Measurements from ENCODE around the gene MKX.

Gene MKX

GRCh38 chr10:27643301-27643700 is 102.3 kb downstream of the MKX start:
- DNase-seq = no peak

DNA sequence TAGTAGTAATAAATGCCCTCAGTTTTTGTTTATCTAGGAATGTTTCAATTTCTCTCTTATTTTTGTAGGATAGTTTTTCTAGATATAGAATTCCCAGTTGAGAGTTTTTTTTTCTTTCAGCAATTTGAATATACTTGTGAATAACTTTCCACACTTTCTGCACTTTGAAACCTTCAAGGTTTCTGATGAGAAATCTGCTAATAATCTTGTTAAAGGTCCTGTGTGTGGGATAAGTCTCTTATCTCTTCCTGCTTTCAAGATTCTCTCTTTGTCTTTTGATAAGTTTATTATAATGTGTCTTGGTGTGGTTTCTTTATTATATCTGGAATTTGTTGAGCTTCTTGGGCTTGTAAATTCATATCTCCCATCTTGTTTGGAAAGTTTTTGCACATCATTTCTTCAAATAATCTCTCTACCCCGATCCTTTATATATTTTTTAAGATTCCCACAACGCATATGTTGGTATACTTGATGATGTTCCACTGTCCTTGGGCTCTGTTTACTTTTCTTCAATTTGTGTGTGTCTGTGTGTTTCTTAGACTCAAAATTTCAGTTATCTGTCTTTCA is 103.5 kb downstream of the MKX start:
- DNase-seq = no peak

- no peak for DNase-seq
Observed at GRCh38 chr10:27638071-27638750, 107.4 kb downstream of the MKX start.

DNA sequence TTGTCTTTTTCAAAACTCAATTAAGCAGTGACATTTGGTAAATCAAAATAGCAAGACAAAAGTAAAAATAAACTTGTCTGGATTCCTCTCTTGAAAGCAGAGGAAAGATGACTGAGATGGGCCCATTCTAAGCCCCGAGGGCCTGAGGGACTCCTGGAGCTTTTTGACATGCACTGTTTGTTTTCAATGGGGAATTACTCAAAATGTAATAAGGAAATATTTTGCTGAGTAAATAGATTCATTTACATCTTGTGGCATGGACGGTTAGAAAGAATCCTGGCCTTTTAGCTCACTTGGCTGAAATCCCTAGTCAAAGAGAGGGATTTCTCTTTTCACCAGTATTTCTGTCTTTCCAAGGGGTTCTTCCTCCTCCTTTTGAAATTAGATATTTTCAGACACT is 108.0 kb downstream of the MKX start:
- DNase-seq = peak; percentile 55

- no peak for DNase-seq
Observed at GRCh38 chr10:27636816-27637215, 108.8 kb downstream of the MKX start.

DNA sequence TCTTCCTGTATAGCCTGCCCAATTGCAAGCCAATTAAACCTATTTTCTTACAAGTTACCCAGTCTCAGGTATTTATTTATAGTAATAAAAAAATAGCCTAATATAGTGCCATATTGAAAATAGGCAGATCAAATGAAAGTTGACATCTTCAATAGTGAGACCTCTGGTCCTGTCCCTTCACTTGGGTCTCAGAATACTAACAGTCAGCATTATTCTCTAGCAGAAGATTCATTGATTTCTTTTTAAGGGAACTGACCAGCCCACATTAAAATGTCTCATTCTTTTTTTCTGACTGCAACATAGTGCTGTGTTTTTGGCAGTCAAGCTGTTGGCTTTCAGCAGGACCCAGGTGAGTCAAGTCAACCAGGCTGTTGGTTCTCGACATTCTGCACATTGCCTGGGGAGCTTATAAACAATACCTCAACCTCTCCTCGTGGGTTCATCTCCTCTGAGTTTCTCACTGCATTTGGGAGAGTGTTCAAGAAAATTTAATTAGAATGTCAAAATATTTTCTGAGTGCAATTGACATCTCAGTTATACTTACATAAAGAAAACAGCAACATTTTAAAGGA is 109.8 kb downstream of the MKX start:
- no peak for DNase-seq

- no peak for DNase-seq
Observed at GRCh38 chr10:27635290-27635689, 110.3 kb downstream of the MKX start.

DNA sequence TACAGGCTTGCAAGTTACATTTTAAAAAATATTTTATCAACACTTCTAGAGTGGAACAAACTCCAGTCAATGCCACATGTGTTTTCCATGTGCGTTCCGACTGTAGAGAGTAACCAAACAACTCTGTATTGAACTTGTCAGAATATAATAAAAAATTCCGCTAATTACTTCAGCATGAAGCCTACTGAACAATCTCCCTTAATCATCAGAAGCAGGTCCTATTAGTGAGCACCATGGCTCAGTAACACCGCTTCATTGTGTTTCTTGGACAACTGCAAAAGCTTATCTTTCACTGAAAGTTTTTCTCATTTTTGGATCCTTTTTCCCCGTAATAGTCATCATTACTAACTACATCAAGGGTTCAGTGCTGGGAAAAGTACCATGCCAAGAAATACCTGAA is 117.0 kb downstream of the MKX start:
- no peak for DNase-seq

DNA sequence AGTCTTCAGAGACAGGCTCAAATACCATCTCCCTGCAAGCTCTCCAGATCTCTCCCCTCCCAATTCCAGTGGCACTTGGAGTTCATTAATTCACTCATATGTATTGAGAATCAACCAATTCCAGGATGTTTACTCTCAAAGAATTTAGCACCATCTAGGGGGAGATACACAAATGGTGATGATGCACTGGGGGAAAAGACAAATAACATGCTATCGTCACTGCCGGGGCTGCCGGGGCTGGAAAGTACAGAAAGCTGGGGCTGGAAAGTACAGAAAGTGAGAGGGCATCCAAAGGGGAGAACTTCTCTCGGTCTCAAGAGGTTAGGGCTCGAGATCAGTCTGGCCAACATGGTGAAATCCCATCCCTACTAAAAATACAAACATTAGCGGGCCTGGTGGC is 118.7 kb downstream of the MKX start:
- DNase-seq = no peak

- no peak for DNase-seq
Observed at GRCh38 chr10:27625452-27626211, 120.0 kb downstream of the MKX start.

GRCh38 chr10:27624941-27625340 is 120.7 kb downstream of the MKX start:
- no peak for DNase-seq

All from EL (cell line).